ENCODE measurements around the gene BCLAF3.

DNA sequence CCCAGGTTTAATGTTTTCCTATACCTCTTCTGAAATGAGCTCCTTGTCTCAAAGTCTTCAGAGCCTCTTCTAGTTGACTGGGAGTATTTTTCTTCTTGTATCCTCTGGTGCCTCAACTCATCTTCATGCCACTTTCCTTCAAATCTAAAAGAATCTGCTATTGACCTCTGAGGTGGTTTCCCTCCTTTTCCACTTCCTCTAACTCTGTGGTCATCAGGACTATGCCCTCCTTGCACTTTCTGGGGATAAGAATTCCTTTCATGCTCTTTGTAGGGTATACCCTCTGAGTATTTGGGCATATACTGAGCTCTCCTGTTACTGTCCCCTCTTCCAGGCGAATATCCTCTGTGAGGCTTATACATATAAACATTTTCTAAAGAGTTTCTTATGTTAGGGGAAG lies 24.8 kb downstream of the BCLAF3 start:
- TF ChIP-seq IRF1 (CRISPR knock-in tag; IDR thresholded peaks at IDR 0.05): no peak
- TF ChIP-seq NR2C2 (CRISPR knock-in tag; IDR thresholded peaks at IDR 0.05): no peak
- TF ChIP-seq SMAD4 (CRISPR knock-in tag; IDR thresholded peaks at IDR 0.05): no peak
- TF ChIP-seq, protein P1, sequence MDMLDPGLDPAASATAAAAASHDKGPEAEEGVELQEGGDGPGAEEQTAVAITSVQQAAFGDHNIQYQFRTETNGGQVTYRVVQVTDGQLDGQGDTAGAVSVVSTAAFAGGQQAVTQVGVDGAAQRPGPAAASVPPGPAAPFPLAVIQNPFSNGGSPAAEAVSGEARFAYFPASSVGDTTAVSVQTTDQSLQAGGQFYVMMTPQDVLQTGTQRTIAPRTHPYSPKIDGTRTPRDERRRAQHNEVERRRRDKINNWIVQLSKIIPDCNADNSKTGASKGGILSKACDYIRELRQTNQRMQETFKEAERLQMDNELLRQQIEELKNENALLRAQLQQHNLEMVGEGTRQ (CRISPR knock-in tag; IDR thresholded peaks at IDR 0.05): no peak

Data from WTC11 (cell line).